GM19328 (cell line): Measurements from ENCODE around the gene LCN10.

Source experiments
- ATAC-seq: cut with Tn5 transposase; IDR thresholded peaks from one replicate; pipeline ENCODE4 v1.9.1; 2021; ENCODE audit warnings: mild to moderate bottlenecking, moderate library complexity; ENCODE audit not compliant: unreplicated experiment

The LCN10 gene

DNA sequence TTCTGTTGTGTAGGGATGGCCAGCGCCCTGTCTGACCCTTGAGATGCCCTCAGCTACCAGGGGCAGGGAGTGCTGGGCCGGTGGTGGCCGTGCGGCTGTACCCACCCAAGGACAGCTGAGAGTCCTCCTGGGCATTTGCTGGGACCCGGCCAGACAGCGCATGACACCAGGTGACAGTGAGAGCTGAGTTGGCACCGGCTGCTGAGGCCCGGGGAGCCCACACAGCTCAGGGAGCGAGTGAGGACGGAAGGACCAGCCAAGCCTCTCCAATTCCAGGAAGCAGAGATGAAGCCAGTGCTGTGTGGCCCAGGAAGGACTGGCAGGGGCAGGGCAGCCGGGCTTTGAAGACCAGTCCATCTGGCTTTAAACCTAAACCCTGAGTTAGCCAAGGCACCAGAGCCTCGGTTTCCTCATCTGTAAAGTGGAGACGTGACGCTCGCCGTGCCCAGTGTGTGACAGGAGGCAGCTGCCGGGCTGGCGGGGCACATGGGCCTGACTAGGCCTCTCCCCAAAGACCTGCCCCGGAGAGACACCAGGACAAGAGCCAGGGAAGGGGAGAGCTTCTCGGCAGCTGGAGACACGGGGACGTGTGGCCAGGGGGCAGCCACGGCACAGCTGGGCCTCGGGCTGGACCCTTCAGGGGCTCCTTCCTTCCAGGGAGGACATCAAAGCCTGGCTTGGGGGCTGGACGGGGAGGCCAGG is 52.5 kb downstream of the LCN10 start:
- no peak for ATAC-seq

GRCh38 chr9:136689108-136689460 is 53.7 kb downstream of the LCN10 start:
- no peak for ATAC-seq

GRCh38 chr9:136688274-136689107 is 54.2 kb downstream of the LCN10 start:
- no peak for ATAC-seq
